PC-3 (cell line): ENCODE measurements around the gene DOCK1.

Experiments
- CTCF ChIP-seq: fragments of 300-600 bp; sonication (generic); conservative IDR thresholded peaks from 2 replicates; pipeline ENCODE4 v1.5.1; 2017; ENCODE audit warnings: antibody characterized with exemption, low read depth, mild to moderate bottlenecking, low read length
- EZH2phosphoT487 ChIP-seq: fragments of 300-600 bp; sonication (generic); IDR thresholded peaks from 2 replicates; pipeline ENCODE4 v1.6.1; 2018; ENCODE audit warnings: mild to moderate bottlenecking, antibody characterized with exemption, low read length, borderline replicate concordance

DNA sequence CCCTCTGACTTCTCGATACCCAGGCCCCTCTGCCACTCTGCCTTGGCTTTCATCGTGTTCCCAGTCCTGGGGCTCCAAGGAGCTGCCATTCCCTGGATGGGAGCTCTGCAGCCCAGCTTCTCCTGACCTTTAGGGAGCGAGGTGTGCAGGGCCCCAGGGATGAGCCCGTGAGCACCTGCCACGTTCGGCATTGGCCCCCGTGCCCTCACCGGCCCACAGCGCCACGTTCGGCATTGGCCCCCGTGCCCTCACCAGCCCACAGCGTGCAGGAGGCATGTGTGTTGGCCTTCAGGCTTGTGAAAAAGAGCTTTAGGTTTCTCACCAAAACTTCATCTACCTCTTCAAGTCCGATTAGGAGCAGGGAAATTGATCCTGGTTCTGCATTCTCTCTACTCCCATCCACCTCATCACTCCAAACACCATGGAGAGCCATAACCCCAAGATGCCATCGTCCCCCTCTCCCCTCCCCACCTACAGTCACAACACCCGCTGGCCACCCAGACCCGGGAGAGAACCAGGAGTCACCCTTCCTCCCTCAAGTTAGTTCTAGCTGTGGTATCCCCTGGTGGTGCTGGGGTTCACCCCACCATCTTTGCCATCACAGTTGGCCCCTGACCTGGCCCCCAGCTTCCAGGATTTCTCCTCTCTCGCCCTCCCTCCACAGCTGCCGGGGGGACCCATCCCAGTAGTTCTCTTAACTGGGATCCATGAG is 524.5 kb downstream of the DOCK1 start:
- no peak for TF ChIP-seq CTCF
- no peak for TF ChIP-seq EZH2phosphoT487
